AG10803 (cell line): ENCODE data around the gene CCL16.
A peak's percentile ranks its signal among the peaks of the same experiment; 100 is the strongest.

Experiments used
- DNase-seq: peaks from one replicate; pipeline ENCODE4 v3.0.0; 2010; ENCODE audit warnings: low read depth
- H3K4me3 ChIP-seq: 2 replicates; pipeline ENCODE4 v1.5.1; 2011; ENCODE audit warnings: mild to moderate bottlenecking, low read length, control low read depth
- CTCF ChIP-seq: conservative IDR thresholded peaks from 2 replicates; pipeline ENCODE4 v1.5.1; 2011; ENCODE audit warnings: mild to moderate bottlenecking, low read length, control low read depth, inconsistent platforms

The CCL16 gene

GRCh38 chr17:35984140-35984539 is 2.8 kb upstream of the CCL16 start:
- no peak for TF ChIP-seq CTCF
- DNase-seq, result no peak
- H3K4me3 ChIP-seq, result no peak overlapping the region

- no peak for DNase-seq
- no peak overlapping the region for H3K4me3 ChIP-seq
- TF ChIP-seq CTCF, result no peak
These were observed 1.3 kb upstream of the CCL16 start for GRCh38 chr17:35982409-35983191.

GRCh38 chr17:35981908-35982330 is 622 bp upstream of the CCL16 start:
- DNase-seq, result no peak
- TF ChIP-seq CTCF, result no peak
- H3K4me3 ChIP-seq, result no peak overlapping the region

- DNase-seq, result no peak
- no peak overlapping the region for H3K4me3 ChIP-seq
- TF ChIP-seq CTCF, result no peak
These were observed 3.0 kb downstream of the CCL16 start for GRCh38 chr17:35978346-35978745.

- H3K4me3 ChIP-seq, result no peak overlapping the region
- TF ChIP-seq CTCF, result no peak
- no peak for DNase-seq
These were observed 3.8 kb downstream of the CCL16 start for GRCh38 chr17:35977509-35977908.

- TF ChIP-seq CTCF, result no peak
- H3K4me3 ChIP-seq, result no peak overlapping the region
- peak; percentile 9 for DNase-seq
These were observed 7.7 kb downstream of the CCL16 start for GRCh38 chr17:35973333-35974260.
